ENCODE data around the gene APIP.

The APIP gene

GRCh38 chr11:34844463-34845112 is 71.6 kb downstream of the APIP start:
- no peak for DNase-seq (ENCODE audit: extremely low spot score)
- ChIA-PET CTCF (no interaction called here), POLR2A (no interaction called here)
- no peak for TF ChIP-seq HDGF (IDR thresholded peaks at IDR 0.05; ENCODE audit: borderline replicate concordance)
- no peak for TF ChIP-seq ARNT (IDR thresholded peaks at IDR 0.05)
- TF ChIP-seq SP1 (IDR thresholded peaks at IDR 0.05): no peak
- no peak for TF ChIP-seq SUZ12 (IDR thresholded peaks at IDR 0.05)
- no peak for TF ChIP-seq ZNF384 (IDR thresholded peaks at IDR 0.05)
- TF ChIP-seq L3MBTL2 (conservative IDR thresholded peaks at IDR 0.05): no peak
- TF ChIP-seq PKNOX1 (IDR thresholded peaks at IDR 0.05): no peak

- ChIA-PET CTCF (no interaction called here), POLR2A (no interaction called here)
- TF ChIP-seq ZNF384 (IDR thresholded peaks at IDR 0.05): no peak
- TF ChIP-seq SP1 (IDR thresholded peaks at IDR 0.05): no peak
- no peak for TF ChIP-seq ARNT (IDR thresholded peaks at IDR 0.05)
- TF ChIP-seq FOXA1 (IDR thresholded peaks at IDR 0.05): no peak
- no peak for TF ChIP-seq SUZ12 (IDR thresholded peaks at IDR 0.05)
- TF ChIP-seq FOXM1 (IDR thresholded peaks at IDR 0.05; ENCODE audit: borderline replicate concordance): no peak
- TF ChIP-seq LEF1 (IDR thresholded peaks at IDR 0.05; ENCODE audit: borderline replicate concordance): no peak
- no peak for TF ChIP-seq CTBP1 (IDR thresholded peaks at IDR 0.05; ENCODE audit: borderline replicate concordance)
- no peak for TF ChIP-seq FOXK2 (IDR thresholded peaks at IDR 0.05)
- no peak for TF ChIP-seq NFRKB (IDR thresholded peaks at IDR 0.05)
- no peak for TF ChIP-seq BHLHE40 (IDR thresholded peaks at IDR 0.05; ENCODE audit: borderline replicate concordance)
- TF ChIP-seq PKNOX1 (IDR thresholded peaks at IDR 0.05): no peak
- TF ChIP-seq L3MBTL2 (conservative IDR thresholded peaks at IDR 0.05): no peak
- no peak for TF ChIP-seq TARDBP (IDR thresholded peaks at IDR 0.05)
- TF ChIP-seq HDGF (IDR thresholded peaks at IDR 0.05; ENCODE audit: borderline replicate concordance): no peak
- no peak for TF ChIP-seq ELF4 (IDR thresholded peaks at IDR 0.05)
- no peak for DNase-seq (ENCODE audit: extremely low spot score)
These were observed 72.9 kb downstream of the APIP start for GRCh38 chr11:34843271-34843670.

- POLR2A ChIA-PET: no interaction called here
- CTCF ChIA-PET: no interaction called here
- TF ChIP-seq CTBP1 (IDR thresholded peaks at IDR 0.05; ENCODE audit: borderline replicate concordance) (no peak), BHLHE40 (IDR thresholded peaks at IDR 0.05; ENCODE audit: borderline replicate concordance) (no peak), ELF4 (IDR thresholded peaks at IDR 0.05) (no peak), ZNF384 (IDR thresholded peaks at IDR 0.05) (no peak), SUZ12 (IDR thresholded peaks at IDR 0.05) (no peak), ARNT (IDR thresholded peaks at IDR 0.05) (no peak), FOXA1 (IDR thresholded peaks at IDR 0.05) (no peak), TARDBP (IDR thresholded peaks at IDR 0.05) (no peak), SP1 (IDR thresholded peaks at IDR 0.05) (no peak)
- peak; percentile 60 for DNase-seq (ENCODE audit: extremely low spot score)
These were observed 75.3 kb downstream of the APIP start for GRCh38 chr11:34840736-34841386.

- no peak for TF ChIP-seq NFRKB (IDR thresholded peaks at IDR 0.05)
- TF ChIP-seq ZNF384 (IDR thresholded peaks at IDR 0.05): no peak
- no peak for TF ChIP-seq CTBP1 (IDR thresholded peaks at IDR 0.05; ENCODE audit: borderline replicate concordance)
- TF ChIP-seq LEF1 (IDR thresholded peaks at IDR 0.05; ENCODE audit: borderline replicate concordance): no peak
- no peak for TF ChIP-seq TARDBP (IDR thresholded peaks at IDR 0.05)
- TF ChIP-seq FOXM1 (IDR thresholded peaks at IDR 0.05; ENCODE audit: borderline replicate concordance): no peak
- TF ChIP-seq HDGF (IDR thresholded peaks at IDR 0.05; ENCODE audit: borderline replicate concordance): no peak
- no peak for TF ChIP-seq PKNOX1 (IDR thresholded peaks at IDR 0.05)
- TF ChIP-seq BHLHE40 (IDR thresholded peaks at IDR 0.05; ENCODE audit: borderline replicate concordance): no peak
- no peak for TF ChIP-seq SUZ12 (IDR thresholded peaks at IDR 0.05)
- no peak for TF ChIP-seq L3MBTL2 (conservative IDR thresholded peaks at IDR 0.05)
- TF ChIP-seq ARNT (IDR thresholded peaks at IDR 0.05): no peak
- TF ChIP-seq ELF4 (IDR thresholded peaks at IDR 0.05): no peak
- ChIA-PET POLR2A (no interaction called here), CTCF (no interaction called here)
- no peak for DNase-seq (ENCODE audit: extremely low spot score)
These were observed 76.2 kb downstream of the APIP start for GRCh38 chr11:34839969-34840368.

- ChIA-PET POLR2A (no interaction called here), CTCF (no interaction called here)
- TF ChIP-seq CTBP1 (IDR thresholded peaks at IDR 0.05; ENCODE audit: borderline replicate concordance) (no peak), L3MBTL2 (conservative IDR thresholded peaks at IDR 0.05) (no peak), PKNOX1 (IDR thresholded peaks at IDR 0.05) (no peak), FOXM1 (IDR thresholded peaks at IDR 0.05; ENCODE audit: borderline replicate concordance) (no peak)
- DNase-seq (ENCODE audit: extremely low spot score): no peak
These were observed 79.0 kb downstream of the APIP start for GRCh38 chr11:34836958-34837856.

Measured in HEK293T (cell line).